GM12874 (cell line): ENCODE results near the gene PWWP2B.

Experiments
- CTCF ChIP-seq: IDR thresholded peaks from 2 replicates; pipeline ENCODE4 v1.5.1; 2011; ENCODE audit warnings: low read depth, mild to moderate bottlenecking, control low read depth, low read length, moderate library complexity; ENCODE audit not compliant: insufficient read depth

The PWWP2B gene

DNA sequence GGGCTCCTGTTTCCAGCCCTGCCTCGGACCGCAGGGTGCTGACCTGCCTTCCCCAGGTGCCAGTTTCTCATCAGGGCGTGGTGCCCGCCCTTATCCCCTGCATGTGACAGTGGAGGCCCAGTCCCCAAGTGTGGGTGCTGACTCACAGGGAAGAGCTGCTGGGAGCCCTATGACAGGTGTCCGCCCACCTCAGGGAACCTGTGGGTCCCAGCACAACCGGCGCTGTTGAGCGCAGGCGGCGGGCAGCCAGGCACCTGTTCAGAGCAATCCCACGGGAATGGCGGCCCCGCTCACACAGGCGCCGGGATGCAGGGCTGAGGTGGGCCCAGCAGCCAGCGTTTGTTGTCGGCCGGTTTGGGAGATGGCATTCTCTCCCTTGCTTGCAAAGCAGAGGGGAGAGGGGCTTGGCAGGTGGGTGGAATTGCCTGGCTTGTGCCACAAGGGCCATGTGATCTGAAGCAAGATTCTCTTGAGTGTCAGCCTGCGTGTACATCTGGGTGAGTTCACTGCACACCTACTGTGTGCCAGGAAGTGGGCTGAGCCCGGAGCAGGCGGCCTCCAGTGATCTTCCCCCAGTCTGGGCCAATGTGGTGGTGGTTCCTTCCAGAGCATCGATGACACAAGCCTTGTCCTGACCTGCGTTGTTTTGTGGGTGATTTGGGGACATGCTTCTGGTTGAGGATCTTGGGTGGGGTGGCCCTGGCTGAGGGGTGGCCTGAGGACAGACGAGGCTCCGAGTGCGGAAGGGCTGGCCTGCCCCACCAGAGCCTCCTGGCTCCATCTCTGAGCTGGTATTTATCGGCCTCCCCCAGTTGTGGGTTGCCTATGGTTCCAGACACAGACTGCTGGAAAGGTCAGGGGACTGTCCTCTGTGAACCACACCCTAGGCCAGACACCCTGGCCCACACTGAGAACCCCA, 2.4 kb downstream of the PWWP2B start:
- TF ChIP-seq CTCF: no peak

DNA sequence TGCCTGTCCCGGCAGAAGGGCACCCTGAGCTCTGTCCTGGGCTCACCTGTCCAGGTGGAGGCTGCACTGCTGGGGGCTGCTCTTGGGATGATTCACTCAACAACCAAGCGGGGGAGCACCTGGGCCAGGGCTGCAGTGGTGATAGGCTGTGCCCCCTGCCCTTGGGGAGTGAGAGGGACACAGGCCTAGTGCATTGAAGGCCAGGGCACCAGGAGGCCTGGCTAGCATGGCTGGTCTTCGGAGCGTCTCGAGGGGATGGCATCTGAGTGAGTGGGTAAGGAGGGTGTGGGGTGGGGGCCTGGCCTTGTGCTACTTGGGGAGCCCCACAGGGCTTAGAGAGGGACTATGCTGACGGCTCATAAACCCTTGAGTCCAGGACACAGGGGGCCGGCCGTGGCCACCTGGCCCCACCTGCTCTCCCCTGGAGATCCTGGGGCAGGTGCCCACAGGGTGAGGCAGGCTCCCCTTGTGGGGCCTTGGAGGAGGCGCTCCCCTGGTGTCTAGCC, 3.1 kb downstream of the PWWP2B start:
- TF ChIP-seq CTCF: no peak

DNA sequence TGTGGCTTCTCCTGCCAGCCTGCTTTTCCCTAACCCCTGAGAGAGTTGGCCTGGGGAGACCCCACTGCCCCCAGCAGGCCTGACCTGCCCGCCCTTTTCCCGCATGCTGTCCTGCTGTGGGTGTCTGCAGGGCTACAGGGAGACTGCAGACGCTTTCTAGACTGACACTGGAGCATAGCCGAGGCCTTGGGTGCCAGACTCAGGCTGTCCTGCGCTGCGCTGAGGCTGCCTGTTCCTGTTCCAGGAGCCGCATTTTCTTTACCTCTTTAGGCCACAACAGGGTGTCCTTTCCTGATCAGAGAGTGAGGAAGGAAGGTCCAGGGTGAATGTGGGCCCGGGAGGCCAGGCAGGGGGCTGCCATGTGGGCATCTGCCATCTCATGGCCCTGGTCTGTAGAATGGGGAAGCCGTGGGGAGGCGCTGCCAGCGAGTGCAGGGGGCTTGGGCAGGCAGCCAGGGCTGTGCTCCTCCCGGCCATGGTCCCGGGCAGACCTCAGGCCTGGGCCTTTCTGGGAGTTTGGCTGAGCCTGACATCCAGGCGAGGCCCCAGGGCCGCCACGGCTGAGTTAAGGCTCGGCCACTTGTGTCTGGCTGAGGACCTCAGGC, 3.6 kb downstream of the PWWP2B start:
- no peak for TF ChIP-seq CTCF

DNA sequence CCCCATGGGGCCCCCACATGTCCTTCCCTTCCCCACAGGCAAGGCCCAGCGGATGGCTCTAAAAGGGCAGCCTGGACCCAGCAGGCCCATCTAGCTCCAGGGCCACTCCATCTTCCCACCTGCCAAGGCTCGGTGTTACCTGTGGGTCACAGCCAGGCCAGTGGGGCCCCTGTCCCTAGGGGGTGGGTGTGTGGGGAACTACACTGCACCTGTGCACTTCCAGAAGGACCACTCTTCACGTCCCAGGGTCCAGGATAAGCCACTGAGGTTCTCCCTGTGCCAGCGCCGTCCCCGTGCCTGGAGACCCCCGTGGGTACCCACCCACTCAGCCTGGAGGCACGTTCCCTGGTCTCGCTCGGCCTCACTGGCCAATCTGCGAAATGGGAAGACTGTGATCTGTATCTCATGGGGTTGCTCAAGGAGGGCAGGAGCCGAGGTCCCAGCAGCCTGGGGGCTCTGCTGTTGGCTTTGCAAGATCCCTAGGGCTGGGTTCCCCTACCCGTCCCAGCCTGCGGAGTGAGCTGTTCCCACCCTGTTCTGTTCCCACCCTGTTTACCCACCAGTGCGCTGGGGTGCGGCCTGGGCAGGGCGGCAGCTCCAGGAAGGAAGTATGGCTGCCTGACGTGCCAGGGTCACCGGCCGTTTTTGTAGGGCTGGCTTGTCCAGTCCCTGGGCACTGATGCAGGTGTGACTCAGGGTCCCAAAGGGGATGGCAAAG, 4.6 kb downstream of the PWWP2B start:
- no peak for TF ChIP-seq CTCF

- TF ChIP-seq CTCF: no peak
Measured at GRCh38 chr10:132402781-132403241, 5.8 kb downstream of the PWWP2B start.

GRCh38 chr10:132403511-132404168, 6.6 kb downstream of the PWWP2B start:
- TF ChIP-seq CTCF: no peak
